ENCODE measurements around the gene FMN2. TPM values are rescaled to one million over a fixed set of nuclear protein-coding genes. Genes with fewer than 3 reads are reported as not detected.

The FMN2 gene
- total and polyA plus RNA-seq, 4 donors = 17.1 to 78.7 (median 46.5) TPM

GRCh38 chr1:240234485-240235210 is 143.0 kb downstream of the FMN2 start:
- no peaks in the 10 kb centered on the region for H3K4me1 ChIP-seq (ENCODE audit: control insufficient read depth, insufficient read depth, low read length)
- no peaks in the 10 kb centered on the region for H3K36me3 ChIP-seq (ENCODE audit: control insufficient read depth, insufficient read depth, low read length)
- no peaks in the 10 kb centered on the region for H3K9me3 ChIP-seq (ENCODE audit: control insufficient read depth, insufficient read depth, low read length)
- no peaks in the 10 kb centered on the region for H3K27me3 ChIP-seq (ENCODE audit: control insufficient read depth, insufficient read depth, low read length)
- no peak overlapping the region for H3K4me3 ChIP-seq (ENCODE audit: low read depth, low read length)
- no peak for DNase-seq (ENCODE audit: low read depth in 4 of 6, low spot score in 6 of 6)
- H3K27ac ChIP-seq (ENCODE audit: low read depth, low read length) = no peak overlapping the region
- 80% methylated on average over 1 of the region's 2 CpGs for WGBS (ENCODE audit: insufficient coverage)

DNA sequence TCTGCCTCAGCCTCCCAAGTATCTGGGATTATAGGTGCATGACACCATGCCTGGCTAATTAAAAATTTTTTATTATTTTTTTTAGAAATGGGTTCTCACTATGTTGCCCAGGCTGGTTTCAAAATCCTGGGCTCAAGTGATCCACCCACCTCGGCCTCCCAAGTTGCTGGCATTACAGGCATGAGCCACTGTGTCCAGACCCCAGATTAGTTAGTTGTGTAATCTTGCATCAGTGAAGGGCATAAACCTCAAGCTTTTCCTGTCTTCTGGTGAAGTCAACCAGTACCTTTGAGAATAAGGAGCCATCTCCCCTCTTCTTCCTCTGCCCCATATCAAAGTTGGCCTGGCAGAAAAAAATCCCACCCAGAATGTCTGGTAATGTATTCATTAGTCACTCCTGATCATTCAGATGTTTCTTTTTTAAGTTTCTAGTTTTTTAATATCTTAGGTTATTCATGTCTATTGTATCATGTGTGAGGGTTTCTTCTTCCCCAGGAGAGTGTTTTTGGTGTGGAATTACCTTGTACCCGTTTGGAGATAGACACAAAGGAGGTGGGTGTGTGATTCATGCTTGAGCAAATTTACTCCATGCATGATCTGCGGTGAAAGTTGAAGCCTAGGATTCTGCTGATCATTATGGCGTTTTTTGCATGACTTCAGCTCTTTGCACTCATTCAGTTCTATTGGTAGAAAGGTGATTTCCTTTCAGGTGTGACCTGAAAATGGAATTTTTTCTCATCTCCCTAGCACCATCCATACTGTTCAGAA is 144.0 kb downstream of the FMN2 start:
- Histone ChIP-seq H3K27ac (ENCODE audit: low read depth, low read length) (no peak overlapping the region), H3K27me3 (ENCODE audit: control insufficient read depth, insufficient read depth, low read length) (no peaks in the 10 kb centered on the region), H3K9me3 (ENCODE audit: control insufficient read depth, insufficient read depth, low read length) (no peaks in the 10 kb centered on the region), H3K4me1 (ENCODE audit: control insufficient read depth, insufficient read depth, low read length) (no peaks in the 10 kb centered on the region), H3K36me3 (ENCODE audit: control insufficient read depth, insufficient read depth, low read length) (no peaks in the 10 kb centered on the region), H3K4me3 (ENCODE audit: low read depth, low read length) (no peak overlapping the region)
- DNase-seq (ENCODE audit: low read depth in 4 of 6, low spot score in 6 of 6) = no peak
- 94% methylated on average over 2 of the region's 4 CpGs for WGBS (ENCODE audit: insufficient coverage)

GRCh38 chr1:240237305-240237721 is 145.6 kb downstream of the FMN2 start:
- H3K27me3 ChIP-seq (ENCODE audit: control insufficient read depth, insufficient read depth, low read length) = no peaks in the 10 kb centered on the region
- no peak for DNase-seq (ENCODE audit: low read depth in 4 of 6, low spot score in 6 of 6)
- peaks cover 4% of the 10 kb centered on the region for H3K36me3 ChIP-seq (ENCODE audit: control insufficient read depth, insufficient read depth, low read length)
- WGBS (ENCODE audit: insufficient coverage) = 90% methylated on average over 2 of the region's 4 CpGs
- no peaks in the 10 kb centered on the region for H3K9me3 ChIP-seq (ENCODE audit: control insufficient read depth, insufficient read depth, low read length)
- H3K4me1 ChIP-seq (ENCODE audit: control insufficient read depth, insufficient read depth, low read length) = no peaks in the 10 kb centered on the region
- H3K27ac ChIP-seq (ENCODE audit: low read depth, low read length) = no peak overlapping the region
- H3K4me3 ChIP-seq (ENCODE audit: low read depth, low read length) = no peak overlapping the region

- no peak for DNase-seq (ENCODE audit: low read depth in 4 of 6, low spot score in 6 of 6)
- H3K4me3 ChIP-seq (ENCODE audit: low read depth, low read length) = no peak overlapping the region
- H3K36me3 ChIP-seq (ENCODE audit: control insufficient read depth, insufficient read depth, low read length) = peaks cover 4% of the 10 kb centered on the region
- no peaks in the 10 kb centered on the region for H3K27me3 ChIP-seq (ENCODE audit: control insufficient read depth, insufficient read depth, low read length)
- H3K27ac ChIP-seq (ENCODE audit: low read depth, low read length) = no peak overlapping the region
- no peaks in the 10 kb centered on the region for H3K9me3 ChIP-seq (ENCODE audit: control insufficient read depth, insufficient read depth, low read length)
- H3K4me1 ChIP-seq (ENCODE audit: control insufficient read depth, insufficient read depth, low read length) = no peaks in the 10 kb centered on the region
These were observed 147.6 kb downstream of the FMN2 start for GRCh38 chr1:240239309-240239708.

DNA sequence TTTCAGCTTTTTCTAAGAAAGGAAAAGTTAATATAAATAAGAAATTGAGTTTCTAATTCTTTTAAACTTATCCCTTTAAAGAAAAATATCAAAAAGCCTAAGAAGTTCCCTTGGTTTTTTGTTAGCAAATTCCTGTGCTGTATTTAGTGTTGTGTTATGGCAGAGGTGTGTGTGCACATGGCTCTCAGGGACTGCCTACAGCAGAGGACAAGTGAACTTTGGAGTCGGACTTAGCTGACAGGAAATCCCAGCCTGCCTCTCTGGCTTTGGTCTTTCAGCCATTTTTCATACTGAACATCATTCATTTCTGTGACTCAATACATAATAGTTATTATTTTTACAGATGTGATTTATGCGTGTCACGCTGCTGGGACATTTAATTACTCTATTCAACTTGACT is 149.6 kb downstream of the FMN2 start:
- Histone ChIP-seq H3K27me3 (ENCODE audit: control insufficient read depth, insufficient read depth, low read length) (no peaks in the 10 kb centered on the region), H3K27ac (ENCODE audit: low read depth, low read length) (no peak overlapping the region), H3K4me3 (ENCODE audit: low read depth, low read length) (no peak overlapping the region), H3K36me3 (ENCODE audit: control insufficient read depth, insufficient read depth, low read length) (peaks cover 4% of the 10 kb centered on the region), H3K9me3 (ENCODE audit: control insufficient read depth, insufficient read depth, low read length) (no peaks in the 10 kb centered on the region), H3K4me1 (ENCODE audit: control insufficient read depth, insufficient read depth, low read length) (no peaks in the 10 kb centered on the region)
- WGBS (ENCODE audit: insufficient coverage) = no CpG with 5 or more reads among the region's 3 CpGs
- DNase-seq (ENCODE audit: low read depth in 4 of 6, low spot score in 6 of 6) = no peak

DNA sequence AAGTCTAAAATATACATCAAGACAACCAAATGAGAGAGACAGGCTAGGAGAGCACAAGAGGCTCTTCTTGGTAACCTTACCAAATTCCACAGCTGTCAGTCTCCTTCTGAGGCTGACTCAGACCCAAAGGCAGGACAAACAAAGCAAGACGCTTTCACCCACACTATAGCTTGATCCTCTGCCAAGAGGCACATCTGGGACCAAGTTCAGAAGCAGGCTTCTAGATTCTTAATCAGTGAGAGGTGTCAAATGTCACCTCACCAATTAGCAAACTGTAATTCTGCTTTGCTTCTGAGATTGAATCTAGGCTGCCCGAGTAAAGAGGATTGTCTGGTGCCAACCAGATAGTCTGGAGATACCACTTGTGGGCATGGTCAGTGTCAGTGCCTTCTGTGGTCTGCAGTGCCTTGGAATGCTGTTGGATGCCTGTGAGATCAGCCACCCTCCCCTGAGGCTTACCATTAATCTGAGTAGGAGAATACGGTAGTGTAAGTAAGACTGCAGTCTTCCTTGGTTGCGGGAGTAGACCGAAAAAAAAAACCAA is 151.0 kb downstream of the FMN2 start:
- no peaks in the 10 kb centered on the region for H3K9me3 ChIP-seq (ENCODE audit: control insufficient read depth, insufficient read depth, low read length)
- DNase-seq (ENCODE audit: low read depth in 4 of 6, low spot score in 6 of 6) = no peak
- no peak overlapping the region for H3K27ac ChIP-seq (ENCODE audit: low read depth, low read length)
- WGBS (ENCODE audit: insufficient coverage) = no CpG with 5 or more reads among the region's 5 CpGs
- H3K36me3 ChIP-seq (ENCODE audit: control insufficient read depth, insufficient read depth, low read length) = peaks cover 4% of the 10 kb centered on the region
- H3K4me1 ChIP-seq (ENCODE audit: control insufficient read depth, insufficient read depth, low read length) = no peaks in the 10 kb centered on the region
- H3K4me3 ChIP-seq (ENCODE audit: low read depth, low read length) = no peak overlapping the region
- H3K27me3 ChIP-seq (ENCODE audit: control insufficient read depth, insufficient read depth, low read length) = no peaks in the 10 kb centered on the region

DNA sequence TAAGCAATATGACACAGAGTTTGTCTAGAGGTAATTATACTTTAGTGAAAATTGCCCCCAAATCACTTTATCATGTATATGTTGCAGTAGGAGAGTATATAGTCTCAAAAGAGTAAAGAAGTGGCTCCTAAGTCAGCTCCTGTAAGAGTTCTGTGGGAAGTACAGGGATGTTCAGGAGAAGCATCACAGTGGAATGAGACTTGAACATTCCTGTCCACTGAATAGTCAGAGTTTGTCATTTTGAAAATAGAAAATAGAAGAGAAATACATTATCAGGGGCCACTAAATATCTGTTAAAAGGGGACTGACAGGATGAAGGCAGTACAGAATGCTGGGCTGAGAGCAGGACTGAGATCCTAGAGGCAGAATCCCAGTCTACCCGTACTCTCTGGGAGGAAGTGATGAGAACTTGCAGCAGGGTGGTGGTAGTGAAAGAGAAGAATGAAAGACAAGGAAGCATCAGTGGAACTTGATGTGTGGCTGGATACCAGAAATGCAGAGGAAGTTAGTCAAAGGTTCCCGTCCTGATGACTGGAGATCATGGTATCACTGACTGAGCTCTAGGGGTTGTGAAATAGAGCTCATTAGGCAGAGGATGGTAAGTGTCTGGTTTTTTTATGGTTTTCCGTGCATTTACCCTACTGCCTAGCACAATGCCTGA is 153.4 kb downstream of the FMN2 start:
- no peaks in the 10 kb centered on the region for H3K4me1 ChIP-seq (ENCODE audit: control insufficient read depth, insufficient read depth, low read length)
- no peak for DNase-seq (ENCODE audit: low read depth in 4 of 6, low spot score in 6 of 6)
- WGBS (ENCODE audit: insufficient coverage) = 96% methylated on average over 2 of the region's 3 CpGs
- no peak overlapping the region for H3K4me3 ChIP-seq (ENCODE audit: low read depth, low read length)
- peaks cover 4% of the 10 kb centered on the region for H3K36me3 ChIP-seq (ENCODE audit: control insufficient read depth, insufficient read depth, low read length)
- H3K27ac ChIP-seq (ENCODE audit: low read depth, low read length) = no peak overlapping the region
- no peaks in the 10 kb centered on the region for H3K27me3 ChIP-seq (ENCODE audit: control insufficient read depth, insufficient read depth, low read length)
- H3K9me3 ChIP-seq (ENCODE audit: control insufficient read depth, insufficient read depth, low read length) = no peaks in the 10 kb centered on the region

- DNase-seq (ENCODE audit: low read depth in 4 of 6, low spot score in 6 of 6) = no peak
- Histone ChIP-seq H3K4me3 (ENCODE audit: low read depth, low read length) (no peak overlapping the region), H3K27ac (ENCODE audit: low read depth, low read length) (no peak overlapping the region), H3K27me3 (ENCODE audit: control insufficient read depth, insufficient read depth, low read length) (no peaks in the 10 kb centered on the region), H3K4me1 (ENCODE audit: control insufficient read depth, insufficient read depth, low read length) (no peaks in the 10 kb centered on the region), H3K36me3 (ENCODE audit: control insufficient read depth, insufficient read depth, low read length) (peaks cover 4% of the 10 kb centered on the region), H3K9me3 (ENCODE audit: control insufficient read depth, insufficient read depth, low read length) (no peaks in the 10 kb centered on the region)
- 100% methylated on average over 1 of the region's 6 CpGs for WGBS (ENCODE audit: insufficient coverage)
These were observed 153.9 kb downstream of the FMN2 start for GRCh38 chr1:240245629-240246020.

DNA sequence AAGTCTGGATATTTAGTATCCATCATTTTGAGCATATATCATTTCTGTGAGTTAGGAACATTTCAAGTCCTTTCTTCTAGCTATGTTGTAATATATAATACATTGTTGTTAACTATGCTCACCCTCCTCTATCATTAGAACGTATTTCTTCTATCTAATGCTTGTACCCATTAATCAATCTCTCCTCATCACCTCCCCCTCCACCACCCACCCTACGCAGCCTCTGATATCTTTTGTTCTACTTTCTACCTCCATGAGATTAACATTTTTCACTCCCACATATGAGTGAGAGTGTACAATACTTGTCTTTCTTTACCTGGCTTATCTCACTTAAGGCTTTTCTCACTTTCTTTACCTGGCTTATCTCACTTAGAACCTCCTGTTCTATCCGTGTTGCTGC is 156.2 kb downstream of the FMN2 start:
- 100% methylated on average over 1 of the region's 3 CpGs for WGBS (ENCODE audit: insufficient coverage)
- H3K27me3 ChIP-seq (ENCODE audit: control insufficient read depth, insufficient read depth, low read length) = no peaks in the 10 kb centered on the region

More for the DNA sequence above, 156.2 kb downstream of the FMN2 start:
- H3K4me3 ChIP-seq (ENCODE audit: low read depth, low read length) = no peak overlapping the region
- H3K36me3 ChIP-seq (ENCODE audit: control insufficient read depth, insufficient read depth, low read length) = no peaks in the 10 kb centered on the region
- no peak overlapping the region for H3K27ac ChIP-seq (ENCODE audit: low read depth, low read length)
- H3K4me1 ChIP-seq (ENCODE audit: control insufficient read depth, insufficient read depth, low read length) = no peaks in the 10 kb centered on the region
- no peak for DNase-seq (ENCODE audit: low read depth in 4 of 6, low spot score in 6 of 6)
- H3K9me3 ChIP-seq (ENCODE audit: control insufficient read depth, insufficient read depth, low read length) = no peaks in the 10 kb centered on the region

All from spinal cord (tissue), 10 donors.